Activated CD4-positive, alpha-beta memory T cell treated with anti-CD3 and anti-CD28 coated beads for 36 hours (primary cell): ENCODE measurements around the gene LHB. TPM values are rescaled to one million over a fixed set of nuclear protein-coding genes. Genes with fewer than 3 reads are reported as not detected.
"Not testable (repeated sequence)": the region's sequence is repeated elsewhere in the genome, so short reads cannot be mapped to it uniquely, and the experiment has no call there.

Source experiments
- CTCF ChIA-PET: fragments of 350-600 bp; sonication (Branson Sonifier 250); formaldehyde crosslinking; loops from one replicate; lab custom pipeline; 2021; ENCODE audit warnings: antibody characterized with exemption, inconsistent platforms; lab: Charles Lee
- POLR2A ChIA-PET: fragments of 350-600 bp; sonication (Branson Sonifier 250); formaldehyde crosslinking; loops from one replicate; lab custom pipeline; 2021; ENCODE audit warnings: antibody characterized with exemption; lab: Charles Lee
- DNase-seq: peaks from one replicate; pipeline ENCODE4 v3.0.0-alpha.2; 2020
- H3K27ac Mint-ChIP-seq: one replicate; pipeline ENCODE4 v1.8.0; 2021; ENCODE audit warnings: mixed read lengths
- H3K27me3 Mint-ChIP-seq: one replicate; pipeline ENCODE4 v1.8.0; 2021; ENCODE audit warnings: mixed read lengths
- H3K36me3 Mint-ChIP-seq: one replicate; pipeline ENCODE4 v1.8.0; 2021; ENCODE audit warnings: mixed read lengths
- H3K4me1 Mint-ChIP-seq: one replicate; pipeline ENCODE4 v1.8.0; 2021; ENCODE audit warnings: low read depth, mixed read lengths
- H3K4me3 Mint-ChIP-seq: one replicate; pipeline ENCODE4 v1.8.0; 2021; ENCODE audit warnings: mild to moderate bottlenecking, mixed read lengths
- H3K9me3 Mint-ChIP-seq: one replicate; pipeline ENCODE4 v1.8.0; 2021; ENCODE audit warnings: mixed read lengths
- intact Hi-C: fragments of 100-400 bp; cut with micrococcal nuclease; formaldehyde crosslinking; loops from one replicate; pipeline ENCODE4 v1.15.1; 2023
- total RNA-seq, 2 experiments: library from RNA; stranded (reverse); gene quantifications; one replicate each; pipeline ENCODE4 v1.2.3, GENCODE V29; 2021

The LHB gene
- total RNA-seq, 2 experiments from 2014 or later = 0.48 TPM; not detected in 1

DNA sequence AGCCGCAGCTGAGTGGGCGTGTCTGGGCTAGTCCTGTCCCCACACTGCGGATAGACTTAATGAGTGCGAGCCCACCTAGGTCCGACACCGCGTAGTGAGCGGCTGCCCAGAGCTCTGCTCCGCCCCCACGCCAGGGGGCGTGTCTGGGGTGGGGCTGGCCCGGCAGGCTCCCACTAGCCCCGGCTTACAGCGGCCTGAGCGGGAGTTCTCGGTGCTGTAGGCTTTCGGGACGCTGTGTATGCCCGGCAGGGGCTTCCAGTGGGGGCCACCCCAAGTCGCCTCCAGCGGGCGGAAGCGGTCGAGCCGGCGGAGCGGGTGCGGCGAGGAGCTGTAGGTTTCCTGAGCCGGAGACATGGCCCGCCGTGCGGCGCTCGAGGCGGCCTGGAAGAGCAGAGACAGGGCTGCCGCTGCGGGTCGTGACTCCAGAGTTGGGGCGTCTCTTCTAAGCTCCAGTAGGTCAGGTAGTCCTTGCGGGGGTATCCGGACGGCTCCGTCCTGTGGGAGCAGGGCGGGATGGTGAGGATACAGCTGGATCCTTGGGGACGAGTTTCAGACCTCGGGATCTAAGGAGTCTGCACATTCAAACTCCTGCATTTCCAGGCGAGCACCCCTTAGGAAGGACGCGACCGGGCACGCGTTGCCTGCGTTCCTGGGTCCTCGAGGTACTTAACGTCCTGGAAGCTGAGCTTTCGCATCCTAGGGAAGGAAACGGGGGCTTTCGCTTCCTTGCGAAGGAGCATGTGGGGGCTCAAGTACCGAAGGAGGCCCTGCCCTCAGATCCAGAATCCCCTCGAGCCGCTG lies 39.4 kb upstream of the LHB start:
- ChIA-PET POLR2A (interaction anchor here (0.6 kb wide), 1 partner anchor 350 kb away, joined by 3 read pairs; no protein-coding TSS in a partner anchor), CTCF (interaction anchor here (0.6 to 2.4 kb wide), 6 partner anchors 41 to 261 kb away, joined by 3 to 11 read pairs (median 4); partner anchors contain the start of gene RUVBL2)
- peak overlapping the region; percentile 48 for H3K4me3 Mint-ChIP-seq
- peaks cover 24% of the 10 kb centered on the region for H3K27me3 Mint-ChIP-seq
- peaks cover 21% of the 10 kb centered on the region for H3K4me1 Mint-ChIP-seq
- no peaks in the 10 kb centered on the region for H3K36me3 Mint-ChIP-seq
- peak; percentile 66 for DNase-seq
- no peak overlapping the region for H3K27ac Mint-ChIP-seq
- H3K9me3 Mint-ChIP-seq = no peaks in the 10 kb centered on the region
- intact Hi-C loops = no loop called here

DNA sequence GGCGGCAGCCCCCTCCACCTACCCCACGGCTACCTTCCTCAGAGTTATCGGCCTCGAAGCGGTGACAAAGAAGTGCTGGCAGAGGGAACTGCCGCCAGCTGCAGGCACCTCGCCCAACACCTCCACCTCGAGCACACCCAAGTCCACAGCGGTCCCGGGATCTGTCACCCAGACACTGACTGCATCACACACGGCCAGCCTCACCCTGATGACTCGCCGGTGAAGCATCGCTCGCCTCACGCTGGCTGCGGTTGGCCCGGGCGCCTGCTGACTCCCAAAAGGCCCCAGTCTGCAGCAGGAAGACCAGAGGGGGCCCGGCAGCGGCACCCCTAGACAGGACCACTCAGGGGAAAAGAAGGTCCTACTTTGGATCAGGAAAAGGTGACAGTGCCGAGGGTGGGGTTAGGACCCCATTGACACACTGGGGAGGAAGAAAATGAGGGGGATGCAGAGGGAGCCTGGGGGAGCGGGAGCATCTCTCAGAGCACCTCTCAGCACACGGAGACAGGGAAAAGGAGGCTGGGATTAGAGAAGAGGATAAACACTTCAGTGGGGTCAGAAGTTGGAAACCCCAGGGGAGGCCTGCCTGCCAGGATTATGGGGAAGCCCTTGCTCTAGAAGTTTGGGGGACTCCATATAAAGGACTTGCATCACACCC lies 33.6 kb upstream of the LHB start:
- H3K4me1 Mint-ChIP-seq, H3K9me3 Mint-ChIP-seq, CTCF ChIA-PET, H3K36me3 Mint-ChIP-seq, H3K27ac Mint-ChIP-seq, DNase-seq, H3K4me3 Mint-ChIP-seq, H3K27me3 Mint-ChIP-seq, intact Hi-C loops, POLR2A ChIA-PET: not testable (repeated sequence)

DNA sequence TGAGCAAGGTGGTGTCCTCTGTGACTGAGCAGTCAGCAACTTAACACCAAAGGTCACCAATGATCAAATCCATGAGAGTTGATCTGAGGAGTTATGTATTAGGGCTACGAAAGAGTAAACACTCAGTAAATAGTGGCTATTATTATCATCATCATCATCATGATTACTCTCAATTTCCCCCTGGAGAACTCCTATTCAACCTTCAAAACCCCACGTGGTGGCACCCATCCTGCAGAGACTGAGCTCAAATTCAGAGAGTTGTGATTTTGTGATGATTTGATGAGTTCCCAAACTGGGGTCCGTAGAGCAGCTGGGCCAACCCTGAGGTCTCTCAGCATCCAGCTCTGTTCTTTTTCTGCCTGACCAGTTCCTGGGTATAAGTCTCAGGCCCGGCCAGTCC lies 32.9 kb upstream of the LHB start:
- DNase-seq, H3K4me1 Mint-ChIP-seq, H3K27ac Mint-ChIP-seq, CTCF ChIA-PET, H3K4me3 Mint-ChIP-seq, POLR2A ChIA-PET, H3K36me3 Mint-ChIP-seq, H3K27me3 Mint-ChIP-seq, intact Hi-C loops, H3K9me3 Mint-ChIP-seq: not testable (repeated sequence)

DNA sequence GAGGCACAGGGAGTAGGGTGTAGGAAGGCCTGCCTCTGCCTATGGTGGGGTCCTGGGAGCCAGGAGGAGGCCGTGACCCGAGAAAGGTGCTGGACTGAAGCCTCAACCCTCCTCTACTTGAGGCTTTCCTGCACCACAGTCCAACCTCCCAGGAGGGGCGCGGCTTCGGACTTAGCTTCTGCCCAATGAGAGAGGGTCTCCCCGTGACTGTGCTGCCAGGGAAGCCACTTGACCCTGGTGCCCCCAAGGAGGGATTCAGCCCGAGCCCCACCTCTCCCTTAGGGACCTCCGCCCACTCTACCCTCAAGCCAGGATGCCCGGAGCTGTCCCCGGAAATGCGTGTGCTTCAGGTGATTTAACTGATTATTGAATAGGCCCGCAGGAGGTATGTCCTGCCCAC lies 32.1 kb upstream of the LHB start, which contains the start of gene CGB8:
CGB8 (minus strand) TSS at position 101 of the 400 bp plus-strand sequence. CDS start 372 bp downstream, outside the sequence.
- intact Hi-C loops, POLR2A ChIA-PET, DNase-seq, CTCF ChIA-PET, H3K27ac Mint-ChIP-seq, H3K27me3 Mint-ChIP-seq, H3K4me1 Mint-ChIP-seq, H3K9me3 Mint-ChIP-seq, H3K4me3 Mint-ChIP-seq, H3K36me3 Mint-ChIP-seq: not testable (repeated sequence)

DNA sequence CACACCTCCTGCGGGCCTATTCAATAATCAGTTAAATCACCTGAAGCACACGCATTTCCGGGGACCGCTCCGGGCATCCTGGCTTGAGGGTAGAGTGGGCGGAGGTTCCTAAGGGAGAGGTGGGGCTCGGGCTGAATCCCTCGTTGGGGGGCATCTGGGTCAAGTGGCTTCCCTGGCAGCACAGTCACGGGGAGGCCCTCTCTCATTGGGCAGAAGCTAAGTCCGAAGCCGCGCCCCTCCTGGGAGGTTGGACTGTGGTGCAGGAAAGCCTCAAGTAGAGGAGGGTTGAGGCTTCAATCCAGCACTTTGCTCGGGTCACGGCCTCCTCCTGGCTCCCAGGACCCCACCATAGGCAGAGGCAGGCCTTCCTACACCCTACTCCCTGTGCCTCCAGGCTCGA lies 26.7 kb upstream of the LHB start, which contains the start of gene CGB5:
CGB5 (plus strand) TSS at position 301 of the 400 bp plus-strand sequence. CDS start 362 bp downstream, outside the sequence.
- H3K36me3 Mint-ChIP-seq, intact Hi-C loops, H3K4me1 Mint-ChIP-seq, H3K9me3 Mint-ChIP-seq, CTCF ChIA-PET, H3K4me3 Mint-ChIP-seq, DNase-seq, POLR2A ChIA-PET, H3K27me3 Mint-ChIP-seq, H3K27ac Mint-ChIP-seq: not testable (repeated sequence)

DNA sequence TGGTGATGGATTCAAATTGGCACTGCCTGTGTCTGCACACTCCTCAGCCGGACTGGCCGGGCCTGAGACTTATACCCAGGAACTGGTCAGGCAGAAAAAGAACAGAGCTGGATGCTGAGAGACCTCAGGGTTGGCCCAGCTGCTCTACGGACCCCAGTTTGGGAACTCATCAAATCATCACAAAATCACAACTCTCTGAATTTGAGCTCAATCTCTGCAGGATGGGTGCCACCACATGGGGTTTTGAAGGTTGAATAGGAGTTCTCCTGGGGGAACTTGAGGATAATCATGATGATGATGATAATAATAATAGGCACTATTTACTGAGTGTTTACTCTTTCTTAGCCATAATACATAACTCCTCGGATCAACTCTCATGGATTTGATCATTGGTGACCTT lies 25.8 kb upstream of the LHB start:
- intact Hi-C loops, H3K27me3 Mint-ChIP-seq, H3K27ac Mint-ChIP-seq, DNase-seq, H3K36me3 Mint-ChIP-seq, H3K4me3 Mint-ChIP-seq, CTCF ChIA-PET, POLR2A ChIA-PET, H3K9me3 Mint-ChIP-seq, H3K4me1 Mint-ChIP-seq: not testable (repeated sequence)

DNA sequence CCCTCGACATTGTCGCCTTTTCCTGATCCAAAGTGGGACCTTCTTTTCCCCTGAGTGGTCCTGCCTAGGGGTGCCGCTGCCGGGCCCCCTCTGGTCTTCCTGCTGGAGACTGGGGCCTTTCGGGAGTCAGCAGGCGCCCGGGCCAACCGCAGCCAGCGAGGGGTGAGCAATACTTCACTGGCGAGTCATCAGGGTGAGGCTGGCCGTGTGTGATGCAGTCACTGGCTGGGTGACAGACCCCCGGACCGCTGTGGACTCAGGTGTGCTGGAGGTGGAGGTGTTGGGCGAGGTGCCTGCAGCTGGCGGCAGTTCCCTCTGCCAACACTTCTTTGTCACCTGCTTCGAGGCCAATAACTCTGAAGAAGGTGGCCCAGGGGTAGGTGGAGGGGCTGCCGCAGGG lies 25.3 kb upstream of the LHB start:
- Mint-ChIP-seq H3K27me3 (no peaks in the 10 kb centered on the region), H3K4me1 (no peaks in the 10 kb centered on the region), H3K36me3 (no peaks in the 10 kb centered on the region), H3K4me3 (no peak overlapping the region), H3K27ac (no peak overlapping the region), H3K9me3 (no peaks in the 10 kb centered on the region)
- intact Hi-C loops = no loop called here
- POLR2A ChIA-PET = no interaction called here
- no peak for DNase-seq
- CTCF ChIA-PET = no interaction called here

DNA sequence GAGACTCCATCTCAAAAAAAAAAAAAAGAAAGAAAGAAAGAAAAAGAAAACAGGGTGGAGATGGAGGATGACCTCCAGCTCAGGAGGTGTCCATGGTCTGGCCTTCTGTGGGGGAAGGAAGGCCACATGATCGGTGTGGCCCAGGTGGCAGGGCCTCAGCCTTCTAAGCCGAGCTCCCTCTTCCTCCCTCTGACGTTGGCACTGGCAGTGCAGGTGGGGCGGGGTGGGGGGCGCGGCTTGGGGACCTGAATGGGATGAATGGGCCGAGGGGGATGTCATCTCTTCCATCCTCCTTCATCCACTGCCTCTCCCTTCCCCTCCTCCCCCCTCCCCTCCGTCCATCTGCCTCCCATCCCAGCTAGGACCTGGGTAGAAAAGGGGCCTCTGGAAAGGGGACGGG lies 22.8 kb upstream of the LHB start:
- DNase-seq, H3K27ac Mint-ChIP-seq, H3K4me1 Mint-ChIP-seq, CTCF ChIA-PET, H3K4me3 Mint-ChIP-seq, H3K36me3 Mint-ChIP-seq, POLR2A ChIA-PET, intact Hi-C loops, H3K27me3 Mint-ChIP-seq, H3K9me3 Mint-ChIP-seq: not testable (repeated sequence)

DNA sequence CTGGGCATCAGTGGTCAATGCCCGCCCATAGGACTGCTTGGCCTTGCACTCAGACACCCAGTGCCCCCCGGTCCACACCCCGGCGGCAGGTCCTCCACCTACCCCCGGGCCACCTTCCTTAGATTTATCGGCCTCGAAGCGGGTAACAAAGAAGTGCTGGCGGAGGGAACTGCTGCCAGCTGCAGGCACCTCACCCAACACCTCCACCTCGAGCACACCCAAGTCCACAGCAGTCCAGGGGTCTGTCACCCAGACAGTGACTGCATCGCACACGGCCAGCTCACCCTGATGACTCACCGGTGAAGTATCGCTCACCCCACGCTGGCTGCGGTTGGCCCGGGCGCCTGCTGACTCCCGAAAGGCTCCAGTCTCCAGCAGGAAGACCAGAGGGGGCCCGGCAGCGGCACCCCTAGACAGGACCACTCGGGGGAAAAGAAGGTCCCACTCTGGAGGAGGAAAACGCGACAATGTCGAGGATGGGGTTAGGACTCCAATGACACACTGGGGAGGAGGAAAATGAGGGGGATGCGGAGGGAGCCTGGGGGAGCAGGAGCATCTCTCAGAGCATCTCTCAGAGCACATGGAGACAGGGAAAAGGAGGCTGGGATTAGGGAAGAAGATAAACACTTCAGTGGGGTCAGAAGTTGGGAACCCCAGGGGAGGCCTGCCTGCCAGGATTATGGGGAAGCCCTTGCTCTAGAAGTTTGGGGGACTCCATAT lies 21.8 kb upstream of the LHB start:
- CTCF ChIA-PET, H3K27me3 Mint-ChIP-seq, intact Hi-C loops, POLR2A ChIA-PET, H3K27ac Mint-ChIP-seq, H3K4me1 Mint-ChIP-seq, DNase-seq, H3K4me3 Mint-ChIP-seq, H3K36me3 Mint-ChIP-seq, H3K9me3 Mint-ChIP-seq: not testable (repeated sequence)

DNA sequence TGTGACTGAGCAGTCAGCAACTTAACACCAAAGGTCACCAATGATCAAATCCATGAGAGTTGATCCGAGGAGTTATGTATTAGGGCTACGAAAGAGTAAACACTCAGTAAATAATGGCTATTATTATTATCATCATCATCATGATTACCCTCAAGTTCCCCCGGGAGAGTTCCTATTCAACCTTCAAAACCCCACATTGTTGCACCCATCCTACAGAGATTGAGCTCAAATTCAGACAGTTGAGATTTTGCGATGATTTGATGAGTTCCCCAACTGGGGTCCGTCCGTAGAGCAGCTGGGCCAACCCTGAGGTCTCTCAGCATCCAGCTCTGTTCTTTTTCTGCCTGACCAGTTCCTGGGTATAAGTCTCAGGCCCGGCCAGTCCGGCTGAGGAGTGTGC lies 21.2 kb upstream of the LHB start:
- H3K27me3 Mint-ChIP-seq, DNase-seq, H3K36me3 Mint-ChIP-seq, H3K9me3 Mint-ChIP-seq, H3K27ac Mint-ChIP-seq, H3K4me3 Mint-ChIP-seq, H3K4me1 Mint-ChIP-seq, POLR2A ChIA-PET, CTCF ChIA-PET, intact Hi-C loops: not testable (repeated sequence)

DNA sequence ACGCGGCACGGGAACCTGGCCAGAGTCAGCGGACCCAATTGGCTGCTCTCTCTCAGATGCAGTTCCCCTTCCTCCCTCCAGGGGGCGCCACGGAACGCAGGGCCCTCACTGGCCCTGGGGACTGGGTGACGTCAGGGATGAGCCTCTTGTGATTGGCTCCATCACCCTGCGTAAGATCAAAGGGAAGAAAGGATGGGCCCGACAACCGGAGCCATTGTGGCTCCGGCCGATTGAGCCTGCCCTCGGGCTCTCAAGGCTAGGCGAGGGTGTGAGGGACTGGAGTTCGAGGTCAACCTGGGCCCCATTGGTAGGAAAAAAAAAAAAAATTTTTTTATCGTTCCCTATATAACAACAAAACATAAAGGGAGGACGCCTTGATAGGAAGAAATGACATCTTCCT lies 19.9 kb upstream of the LHB start, which contains the start of gene CGB1:
CGB1 (minus strand) TSS at position 81 of the 400 bp plus-strand sequence. CDS start 184 bp downstream, outside the sequence.
- H3K9me3 Mint-ChIP-seq, CTCF ChIA-PET, POLR2A ChIA-PET, H3K4me3 Mint-ChIP-seq, H3K27me3 Mint-ChIP-seq, H3K27ac Mint-ChIP-seq, H3K4me1 Mint-ChIP-seq, intact Hi-C loops, H3K36me3 Mint-ChIP-seq: not testable (repeated sequence)
- peak; percentile 74 for DNase-seq

DNA sequence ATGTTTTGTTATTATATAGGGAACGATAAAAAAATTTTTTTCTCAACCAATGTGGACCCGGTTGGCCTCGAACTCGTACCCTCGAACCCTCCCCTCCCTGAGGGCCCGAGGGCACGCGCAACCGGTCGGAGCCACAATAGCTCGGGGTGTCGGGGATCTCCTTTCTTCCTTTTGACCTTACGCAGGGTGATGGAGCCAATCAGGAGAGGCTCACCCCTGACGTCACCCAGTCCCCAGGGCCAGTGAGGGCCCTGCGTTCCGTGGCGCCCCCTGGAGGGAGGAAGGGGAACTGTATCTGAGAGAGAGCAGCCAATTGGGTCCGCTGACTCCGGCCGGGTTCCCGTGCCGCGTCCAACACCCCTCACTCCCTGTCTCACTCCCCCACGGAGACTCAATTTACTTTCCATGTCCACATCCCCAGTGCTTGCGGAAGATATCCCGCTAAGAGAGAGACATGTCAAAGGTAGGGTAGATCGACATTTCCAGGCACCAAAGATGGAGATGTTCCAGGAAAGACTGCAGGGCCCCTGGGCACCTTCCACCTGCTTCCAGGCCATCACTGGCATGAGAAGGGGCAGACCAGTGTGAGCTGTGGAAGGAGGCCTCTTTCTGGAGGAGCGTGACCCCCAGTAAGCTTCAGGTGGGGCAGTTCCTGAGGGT lies 14.9 kb upstream of the LHB start, which contains the start of gene CGB2:
CGB2 (plus strand) TSS at position 249 of the 660 bp plus-strand sequence; CDS start at position 455, 206 bp downstream.
- CTCF ChIA-PET, H3K9me3 Mint-ChIP-seq, H3K36me3 Mint-ChIP-seq, H3K4me3 Mint-ChIP-seq, H3K4me1 Mint-ChIP-seq, POLR2A ChIA-PET, H3K27me3 Mint-ChIP-seq: not testable (repeated sequence)
- peak; percentile 86 for DNase-seq
- intact Hi-C loops = loop anchor here (1.0 kb wide), 1 partner anchor 38 kb away; the partner anchor contains the start of genes GYS1 and RUVBL2
- peak within 1 kb of the TSS; percentile 56 for H3K27ac Mint-ChIP-seq
